ENCODE data around the gene EPHB1. TPM values are rescaled to one million over a fixed set of nuclear protein-coding genes. Genes with fewer than 3 reads are reported as not detected.

The EPHB1 gene
- total RNA-seq, 1 experiment from 2014 or later, result 2.8 TPM

DNA sequence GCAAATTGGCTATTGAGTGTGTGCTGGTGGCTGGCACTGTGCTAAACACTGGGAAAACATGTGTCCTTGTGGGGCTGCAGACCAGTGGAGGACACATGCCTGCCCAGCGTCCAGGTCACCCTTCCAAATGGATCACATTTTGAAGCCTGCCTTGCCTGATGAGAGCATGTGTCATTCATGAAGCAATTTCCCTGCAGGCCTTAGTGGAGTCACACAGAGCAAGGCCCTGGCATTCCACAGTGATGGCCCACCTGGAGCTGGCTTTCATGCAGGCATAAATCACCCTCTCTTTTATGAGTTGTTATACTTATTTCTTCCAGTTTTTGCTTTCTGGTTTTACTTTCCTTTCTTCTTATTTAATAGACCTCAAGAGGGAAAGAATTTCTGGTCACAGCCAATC, 219.5 kb downstream of the EPHB1 start:
- Histone ChIP-seq H4K20me1 (ENCODE audit: control insufficient read depth, insufficient read depth, insufficient read length) (no peaks in the 10 kb centered on the region), H3K27ac (ENCODE audit: insufficient read length, low read depth, low read length) (no peak overlapping the region), H3K56ac (ENCODE audit: insufficient read length, low read depth, low read length) (no peak overlapping the region), H3K9me3 (ENCODE audit: control insufficient read depth, low read depth, low read length) (no peaks in the 10 kb centered on the region), H3K4me2 (ENCODE audit: insufficient read depth, insufficient read length, low read length) (no peak overlapping the region), H3K23me2 (ENCODE audit: insufficient read length, low read depth, low read length, poor library complexity, severe bottlenecking) (no peaks in the 10 kb centered on the region), H2AFZ (ENCODE audit: low read length) (no peak overlapping the region), H3K23ac (ENCODE audit: insufficient read length, low read depth, low read length) (no peak overlapping the region), H2BK120ac (ENCODE audit: low read depth, low read length, poor library complexity, severe bottlenecking) (no peak overlapping the region), H3K4me1 (ENCODE audit: insufficient read depth, low read length) (no peaks in the 10 kb centered on the region; the same call in 1 of the 2 replicates), H3K79me2 (ENCODE audit: insufficient read depth, low read length) (no peaks in the 10 kb centered on the region), H2AK5ac (ENCODE audit: insufficient read length, low read length) (no peak overlapping the region), H3T11ph (ENCODE audit: low read length) (no peak overlapping the region), H3K27me3 (ENCODE audit: insufficient read depth, low read length) (no peaks in the 10 kb centered on the region), H4K5ac (ENCODE audit: insufficient read length, low read depth, low read length) (no peak overlapping the region), H4K91ac (ENCODE audit: insufficient read length, low read depth, low read length) (no peak overlapping the region), H3K9ac (ENCODE audit: extremely low read depth, insufficient read length, low read length) (no peak overlapping the region), H2BK5ac (ENCODE audit: insufficient read length, low read length) (no peak overlapping the region), H2BK12ac (ENCODE audit: insufficient read length, low read depth, low read length) (no peak overlapping the region), H3K14ac (ENCODE audit: insufficient read depth, low read length) (no peak overlapping the region), H4K8ac (replicated peaks; ENCODE audit: insufficient read length, low read depth, low read length) (no peak overlapping the region), H2BK15ac (ENCODE audit: low read depth, low read length) (no peak overlapping the region), H3K4ac (ENCODE audit: low read depth, low read length) (no peak overlapping the region), H2BK20ac (ENCODE audit: low read depth, low read length, poor library complexity, severe bottlenecking) (no peak overlapping the region), H3K79me1 (ENCODE audit: insufficient read depth, low read depth, low read length, poor library complexity, severe bottlenecking) (no peaks in the 10 kb centered on the region), H3K18ac (ENCODE audit: insufficient read length, low read depth, low read length) (no peak overlapping the region)
- Mint-ChIP-seq H3K27ac (no peak overlapping the region), H3K36me3 (ENCODE audit: insufficient read depth in 1 of 3, low read depth in 3 of 3) (no peaks in the 10 kb centered on the region), H3K4me1 (peaks cover 16 to 22% of the 10 kb centered on the region in 2 experiments), H3K4me3 (no peak overlapping the region), H3K27me3 (ENCODE audit: low read depth) (no peaks in the 10 kb centered on the region), H3K9me3 (no peaks in the 10 kb centered on the region)
- TF ChIP-seq, protein P1, sequence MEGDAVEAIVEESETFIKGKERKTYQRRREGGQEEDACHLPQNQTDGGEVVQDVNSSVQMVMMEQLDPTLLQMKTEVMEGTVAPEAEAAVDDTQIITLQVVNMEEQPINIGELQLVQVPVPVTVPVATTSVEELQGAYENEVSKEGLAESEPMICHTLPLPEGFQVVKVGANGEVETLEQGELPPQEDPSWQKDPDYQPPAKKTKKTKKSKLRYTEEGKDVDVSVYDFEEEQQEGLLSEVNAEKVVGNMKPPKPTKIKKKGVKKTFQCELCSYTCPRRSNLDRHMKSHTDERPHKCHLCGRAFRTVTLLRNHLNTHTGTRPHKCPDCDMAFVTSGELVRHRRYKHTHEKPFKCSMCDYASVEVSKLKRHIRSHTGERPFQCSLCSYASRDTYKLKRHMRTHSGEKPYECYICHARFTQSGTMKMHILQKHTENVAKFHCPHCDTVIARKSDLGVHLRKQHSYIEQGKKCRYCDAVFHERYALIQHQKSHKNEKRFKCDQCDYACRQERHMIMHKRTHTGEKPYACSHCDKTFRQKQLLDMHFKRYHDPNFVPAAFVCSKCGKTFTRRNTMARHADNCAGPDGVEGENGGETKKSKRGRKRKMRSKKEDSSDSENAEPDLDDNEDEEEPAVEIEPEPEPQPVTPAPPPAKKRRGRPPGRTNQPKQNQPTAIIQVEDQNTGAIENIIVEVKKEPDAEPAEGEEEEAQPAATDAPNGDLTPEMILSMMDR (conservative IDR thresholded peaks at IDR 0.05), result no peak
- DNase-seq, result no peak
- no CpG with 5 or more reads among the region's 1 CpG for WGBS (ENCODE audit: extremely low coverage, insufficient read length, low lambda C conversion rate)

Measured in H9 (cell line).